Keratinocyte (primary cell): ENCODE data around the gene DLG2. TPM values are rescaled to one million over a fixed set of nuclear protein-coding genes. Genes with fewer than 3 reads are reported as not detected.
"Not testable (repeated sequence)": the region's sequence is repeated elsewhere in the genome, so short reads cannot be mapped to it uniquely, and the experiment has no call there.

ENCODE experiments used
- DNase-seq: peaks from one replicate; pipeline ENCODE4 v3.0.0-alpha.2; 2011; ENCODE audit warnings: low read depth, missing footprints, low spot score
- FAIRE-seq: peaks from 2 replicates; lab custom pipeline; 2011; peaks lifted over from hg19 to GRCh38; lab: Jason Lieb, UNC
- H2AFZ ChIP-seq: 2 replicates; pipeline ENCODE4 v1.6.0; 2012; ENCODE audit warnings: low read length, control low read depth, inconsistent platforms; ENCODE audit not compliant: control insufficient read depth
- H3K27ac ChIP-seq: 2 replicates; pipeline ENCODE4 v1.5.1; 2011; ENCODE audit warnings: low read length; ENCODE audit not compliant: control insufficient read depth, insufficient read depth
- H3K27me3 ChIP-seq: 3 replicates; pipeline ENCODE4 v1.6.0; 2011; ENCODE audit warnings: low read length; ENCODE audit not compliant: control insufficient read depth, insufficient read depth; ENCODE audit errors: extremely low read depth
- H3K36me3 ChIP-seq, 2 experiments: 2 replicates in 1 of 2; 3 replicates in 1 of 2; pipeline ENCODE4 v1.5.1; 2011; ENCODE audit warnings: low read length in 2 of 2, mild to moderate bottlenecking in 1 of 2; ENCODE audit not compliant: control insufficient read depth in 2 of 2, insufficient read depth in 2 of 2; ENCODE audit errors: extremely low read depth in 1 of 2
- H3K4me1 ChIP-seq: 3 replicates; pipeline ENCODE4 v1.5.1; 2011; ENCODE audit warnings: low read length; ENCODE audit not compliant: control insufficient read depth, insufficient read depth; ENCODE audit errors: extremely low read depth
- H3K4me2 ChIP-seq: 3 replicates; pipeline ENCODE4 v1.6.0; 2011; ENCODE audit warnings: low read depth, low read length; ENCODE audit not compliant: control insufficient read depth, insufficient read depth; ENCODE audit errors: extremely low read depth
- H3K4me3 ChIP-seq, 3 experiments: fragments of 200-600 bp in 1 of 3; sonication (generic) in 1 of 3; 2 replicates in 2 of 3; 3 replicates in 1 of 3; pipeline ENCODE4 v1.5.1; 2011 to 2016; ENCODE audit warnings: low read length in 3 of 3, mild to moderate bottlenecking in 3 of 3, control low read depth in 2 of 3, inconsistent platforms in 1 of 3, low read depth in 1 of 3, mixed read lengths in 1 of 3, mixed run types in 1 of 3, moderate library complexity in 1 of 3; ENCODE audit not compliant: control insufficient read depth in 2 of 3, insufficient read depth in 2 of 3; ENCODE audit errors: extremely low read depth in 1 of 3
- H3K79me2 ChIP-seq: 2 replicates; pipeline ENCODE4 v1.6.0; 2012; ENCODE audit warnings: low read length; ENCODE audit not compliant: control insufficient read depth, insufficient read depth
- H3K9ac ChIP-seq: 3 replicates; pipeline ENCODE4 v1.6.0; 2011; ENCODE audit warnings: low read length; ENCODE audit not compliant: control insufficient read depth, insufficient read depth; ENCODE audit errors: extremely low read depth
- H3K9me1 ChIP-seq: 3 replicates; pipeline ENCODE4 v1.6.0; 2011; ENCODE audit warnings: low read length; ENCODE audit not compliant: control insufficient read depth, insufficient read depth; ENCODE audit errors: extremely low read depth
- H3K9me3 ChIP-seq: 2 replicates; pipeline ENCODE4 v1.5.1; 2012; ENCODE audit warnings: low read depth, low read length; ENCODE audit not compliant: control insufficient read depth
- H4K20me1 ChIP-seq: 3 replicates; pipeline ENCODE4 v1.6.0; 2011; ENCODE audit warnings: low read length; ENCODE audit not compliant: control insufficient read depth, insufficient read depth; ENCODE audit errors: extremely low read depth
- CTCF ChIP-seq, 3 experiments: IDR thresholded peaks in 1 of 3; conservative IDR thresholded peaks in 1 of 3; optimal IDR thresholded peaks in 1 of 3; 2 replicates in 2 of 3; 3 replicates in 1 of 3; pipeline versions ENCODE3 to v1.5.1; 2011; ENCODE audit warnings: low read length in 3 of 3, mild to moderate bottlenecking in 3 of 3, moderate library complexity in 2 of 3, control low read depth in 1 of 3, inconsistent platforms in 1 of 3; ENCODE audit not compliant: insufficient read depth in 2 of 3; ENCODE audit errors: extremely low read depth in 1 of 3
- EZH2 ChIP-seq: IDR thresholded peaks from one replicate; pipeline ENCODE4 v1.6.1; 2012; ENCODE audit warnings: inconsistent platforms, mild to moderate bottlenecking, low read length, moderate library complexity
- dilution Hi-C: fragments of 300-500 bp; cut with MboI; formaldehyde crosslinking; loops from one replicate; pipeline ENCODE4 v1.7.0; 2020; ENCODE audit warnings: low sequenced_read_pairs; ENCODE audit not compliant: extremely low pct_ligation_motif_present
- polyA plus RNA-seq, 5 experiments: library from polyadenylated mRNA; depleted of rRNA in 3 of 5; stranded (reverse) in 3 of 5; stranded (forward) in 1 of 5; unstranded in 1 of 5; fragments of >200 nt; gene quantifications; 1 replicate in 1 of 5; 2 replicates in 3 of 5; 3 replicates in 1 of 5; pipeline versions ENCODE4 v1.2.1 to v1.2.3, GENCODE V29; 2011 to 2012; ENCODE audit warnings: missing spikeins in 2 of 5, low read depth in 1 of 5, low replicate concordance in 1 of 5

Gene DLG2
- polyA plus RNA-seq, 1 donor (not counting 4 experiments of a cell fraction or from before 2014, with no cell fraction given), result 0.55 TPM

- Histone ChIP-seq H3K9ac (no peak overlapping the region), H4K20me1 (no peaks in the 10 kb centered on the region), H3K9me1 (no peaks in the 10 kb centered on the region), H3K4me3 (no peak overlapping the region), H2AFZ (no peak overlapping the region), H3K4me1 (no peaks in the 10 kb centered on the region), H3K27me3 (no peaks in the 10 kb centered on the region), H3K27ac (no peak overlapping the region), H3K36me3 (no peaks in the 10 kb centered on the region), H3K79me2 (no peaks in the 10 kb centered on the region), H3K9me3 (no peaks in the 10 kb centered on the region), H3K4me2 (no peak overlapping the region)
- DNase-seq, result no peak
- dilution Hi-C loops, result no loop called here
- FAIRE-seq, result no peak
- TF ChIP-seq EZH2 (no peak), CTCF (optimal IDR thresholded peaks at IDR 0.05 in 1 of 3, IDR thresholded peaks at IDR 0.05 in 1 of 3, conservative IDR thresholded peaks at IDR 0.05 in 1 of 3; ENCODE audit: extremely low read depth in 1 of 3, insufficient read depth in 2 of 3, low read length in 3 of 3) (no peak)
Measured at GRCh38 chr11:85276332-85276731, 350.8 kb downstream of the DLG2 start.

- DNase-seq, H4K20me1 ChIP-seq, H2AFZ ChIP-seq, H3K9me3 ChIP-seq, H3K27ac ChIP-seq, H3K4me2 ChIP-seq, H3K4me3 ChIP-seq, H3K9ac ChIP-seq, dilution Hi-C loops, H3K36me3 ChIP-seq, H3K4me1 ChIP-seq, H3K27me3 ChIP-seq, FAIRE-seq, H3K9me1 ChIP-seq, H3K79me2 ChIP-seq: not testable (repeated sequence)
Measured at GRCh38 chr11:85270315-85270714, 356.8 kb downstream of the DLG2 start.

- Histone ChIP-seq H3K9me3 (no peaks in the 10 kb centered on the region), H2AFZ (no peak overlapping the region), H4K20me1 (no peaks in the 10 kb centered on the region), H3K36me3 (no peaks in the 10 kb centered on the region), H3K27ac (no peak overlapping the region), H3K27me3 (no peaks in the 10 kb centered on the region), H3K9ac (no peak overlapping the region), H3K4me2 (no peak overlapping the region), H3K79me2 (no peaks in the 10 kb centered on the region), H3K9me1 (no peaks in the 10 kb centered on the region), H3K4me3 (no peak overlapping the region), H3K4me1 (no peaks in the 10 kb centered on the region)
- no peak for DNase-seq
- dilution Hi-C loops, result no loop called here
- no peak for FAIRE-seq
- no peak for TF ChIP-seq EZH2
- TF ChIP-seq CTCF (optimal IDR thresholded peaks at IDR 0.05 in 1 of 3, IDR thresholded peaks at IDR 0.05 in 1 of 3, conservative IDR thresholded peaks at IDR 0.05 in 1 of 3; ENCODE audit: extremely low read depth in 1 of 3, insufficient read depth in 2 of 3, low read length in 3 of 3), result no peak
Measured at GRCh38 chr11:85269109-85269508, 358.0 kb downstream of the DLG2 start.
